ENCODE measurements around the gene NEK3. TPM values are rescaled to one million over a fixed set of nuclear protein-coding genes. Genes with fewer than 3 reads are reported as not detected.
A peak's percentile ranks its signal among the peaks of the same experiment; 100 is the strongest.
"Not testable (repeated sequence)": the region's sequence is repeated elsewhere in the genome, so short reads cannot be mapped to it uniquely, and the experiment has no call there.

Gene NEK3
- polyA plus RNA-seq, 3 donors = 5.7 to 13.7 (median 6.1) TPM

DNA sequence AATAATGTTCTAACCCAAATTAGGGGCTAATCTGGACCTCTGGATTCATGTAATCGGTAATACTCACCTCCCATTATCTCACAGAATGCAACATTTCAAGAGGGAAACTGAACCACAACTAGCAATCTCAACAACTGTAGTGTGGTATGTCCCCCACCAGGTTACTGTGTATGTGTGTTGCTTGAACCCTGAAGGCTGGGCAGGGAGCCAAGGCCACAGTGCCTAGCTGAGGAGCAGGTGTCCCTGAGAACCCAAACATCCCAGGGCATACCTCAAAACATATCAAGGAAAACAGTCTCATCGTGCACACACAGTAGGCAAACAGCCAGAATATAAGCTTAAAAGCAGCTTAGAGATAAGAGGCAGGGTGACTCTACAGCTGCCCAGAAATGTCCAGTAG is 20.5 kb upstream of the NEK3 start:
- WGBS (ENCODE audit: insufficient coverage) = no CpG with 5 or more reads among the region's 2 CpGs
- Histone ChIP-seq H4K20me1 (ENCODE audit: insufficient read depth, low read length) (no peaks in the 10 kb centered on the region), H3K36me3 (replicated peaks in 1 of 2; ENCODE audit: control insufficient read depth in 1 of 2, insufficient read depth in 2 of 2, low read length in 2 of 2) (peaks cover 19 to 58% of the 10 kb centered on the region in 2 donors), H3K4me3 (replicated peaks in 1 of 3; ENCODE audit: low read depth in 2 of 3, low read length in 3 of 3) (no peak overlapping the region), H3K4me2 (replicated peaks; ENCODE audit: extremely low read depth, low read length, poor library complexity, severe bottlenecking) (no peak overlapping the region), H3K79me2 (ENCODE audit: insufficient read depth, low read length) (no peaks in the 10 kb centered on the region), H3K4me1 (ENCODE audit: control insufficient read depth in 1 of 2, insufficient read depth in 2 of 2, low read length in 2 of 2) (no peaks in the 10 kb centered on the region), H2AFZ (ENCODE audit: insufficient read depth, low read depth, low read length, poor library complexity, severe bottlenecking) (no peak overlapping the region), H3K9me3 (replicated peaks in 1 of 2; ENCODE audit: control insufficient read depth in 1 of 2, insufficient read depth in 1 of 2, low read length in 2 of 2) (no peaks in the 10 kb centered on the region), H3K9ac (ENCODE audit: insufficient read depth, low read length, poor library complexity, severe bottlenecking) (no peak overlapping the region), H3K27ac (ENCODE audit: low read depth in 1 of 2, low read length in 2 of 2) (no peak overlapping the region), H3K27me3 (ENCODE audit: control insufficient read depth in 2 of 2, insufficient read depth in 2 of 2, low read length in 2 of 2) (no peaks in the 10 kb centered on the region)
- H3K27me3 Mint-ChIP-seq (ENCODE audit: low read depth in 3 of 3) = peaks cover 0 to 2% (median 1%) of the 10 kb centered on the region in 3 donors
- H3K27ac Mint-ChIP-seq = no peak overlapping the region
- no peaks in the 10 kb centered on the region for H3K9me3 Mint-ChIP-seq
- DNase-seq = no peak
- intact Hi-C loops (cut with micrococcal nuclease) = no loop called here
- peaks cover 1% of the 10 kb centered on the region for H3K4me1 Mint-ChIP-seq
- no peak overlapping the region for H3K4me3 Mint-ChIP-seq
- H3K36me3 Mint-ChIP-seq = peaks cover 45 to 49% of the 10 kb centered on the region in 2 donors
- TF ChIP-seq, protein P1, sequence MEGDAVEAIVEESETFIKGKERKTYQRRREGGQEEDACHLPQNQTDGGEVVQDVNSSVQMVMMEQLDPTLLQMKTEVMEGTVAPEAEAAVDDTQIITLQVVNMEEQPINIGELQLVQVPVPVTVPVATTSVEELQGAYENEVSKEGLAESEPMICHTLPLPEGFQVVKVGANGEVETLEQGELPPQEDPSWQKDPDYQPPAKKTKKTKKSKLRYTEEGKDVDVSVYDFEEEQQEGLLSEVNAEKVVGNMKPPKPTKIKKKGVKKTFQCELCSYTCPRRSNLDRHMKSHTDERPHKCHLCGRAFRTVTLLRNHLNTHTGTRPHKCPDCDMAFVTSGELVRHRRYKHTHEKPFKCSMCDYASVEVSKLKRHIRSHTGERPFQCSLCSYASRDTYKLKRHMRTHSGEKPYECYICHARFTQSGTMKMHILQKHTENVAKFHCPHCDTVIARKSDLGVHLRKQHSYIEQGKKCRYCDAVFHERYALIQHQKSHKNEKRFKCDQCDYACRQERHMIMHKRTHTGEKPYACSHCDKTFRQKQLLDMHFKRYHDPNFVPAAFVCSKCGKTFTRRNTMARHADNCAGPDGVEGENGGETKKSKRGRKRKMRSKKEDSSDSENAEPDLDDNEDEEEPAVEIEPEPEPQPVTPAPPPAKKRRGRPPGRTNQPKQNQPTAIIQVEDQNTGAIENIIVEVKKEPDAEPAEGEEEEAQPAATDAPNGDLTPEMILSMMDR (IDR thresholded peaks at IDR 0.05) = no peak

DNA sequence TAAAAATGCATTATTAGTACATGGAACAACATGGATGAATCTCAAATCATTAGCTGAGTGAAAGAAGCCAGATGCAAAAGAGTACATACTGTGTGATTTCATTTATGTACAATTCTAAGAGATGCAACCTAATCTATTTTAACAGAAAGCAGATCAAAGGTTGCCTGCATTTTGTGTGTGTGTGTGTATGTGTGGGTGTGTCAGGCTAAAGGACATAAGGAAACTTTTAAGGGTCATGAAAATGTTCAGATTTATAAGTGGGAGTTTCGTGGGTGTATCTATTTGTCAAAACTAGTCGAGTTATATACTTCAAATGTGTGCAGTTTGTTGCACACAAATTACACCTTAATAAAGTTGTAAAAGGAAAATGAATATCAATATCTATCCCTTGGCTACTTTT is 17.9 kb upstream of the NEK3 start:
- Histone ChIP-seq H4K20me1 (ENCODE audit: insufficient read depth, low read length) (no peaks in the 10 kb centered on the region), H3K79me2 (ENCODE audit: insufficient read depth, low read length) (no peaks in the 10 kb centered on the region), H3K4me2 (replicated peaks; ENCODE audit: extremely low read depth, low read length, poor library complexity, severe bottlenecking) (no peak overlapping the region), H3K9ac (ENCODE audit: insufficient read depth, low read length, poor library complexity, severe bottlenecking) (no peak overlapping the region), H3K4me1 (ENCODE audit: control insufficient read depth in 1 of 2, insufficient read depth in 2 of 2, low read length in 2 of 2) (peaks cover 4 to 12% of the 10 kb centered on the region in 2 donors), H3K27me3 (ENCODE audit: control insufficient read depth in 2 of 2, insufficient read depth in 2 of 2, low read length in 2 of 2) (no peaks in the 10 kb centered on the region), H3K36me3 (replicated peaks in 1 of 2; ENCODE audit: control insufficient read depth in 1 of 2, insufficient read depth in 2 of 2, low read length in 2 of 2) (peaks cover 24 to 41% of the 10 kb centered on the region in 2 donors), H3K27ac (ENCODE audit: low read depth in 1 of 2, low read length in 2 of 2) (no peak overlapping the region), H3K4me3 (replicated peaks in 1 of 3; ENCODE audit: low read depth in 2 of 3, low read length in 3 of 3) (no peak overlapping the region), H3K9me3 (replicated peaks in 1 of 2; ENCODE audit: control insufficient read depth in 1 of 2, insufficient read depth in 1 of 2, low read length in 2 of 2) (no peaks in the 10 kb centered on the region), H2AFZ (ENCODE audit: insufficient read depth, low read depth, low read length, poor library complexity, severe bottlenecking) (no peak overlapping the region)
- no peak overlapping the region for H3K4me3 Mint-ChIP-seq
- TF ChIP-seq, protein P1 (IDR thresholded peaks at IDR 0.05) = no peak
- H3K27ac Mint-ChIP-seq = no peak overlapping the region
- H3K36me3 Mint-ChIP-seq = peaks cover 31 to 34% of the 10 kb centered on the region in 2 donors
- peaks cover 0 to 1% (median 0%) of the 10 kb centered on the region in 3 donors for H3K27me3 Mint-ChIP-seq (ENCODE audit: low read depth in 3 of 3)
- WGBS (ENCODE audit: insufficient coverage) = no CpG with 5 or more reads among the region's 2 CpGs
- H3K4me1 Mint-ChIP-seq = peaks cover 11% of the 10 kb centered on the region
- H3K9me3 Mint-ChIP-seq = no peaks in the 10 kb centered on the region
- no peak for DNase-seq
- intact Hi-C loops (cut with micrococcal nuclease) = no loop called here

DNA sequence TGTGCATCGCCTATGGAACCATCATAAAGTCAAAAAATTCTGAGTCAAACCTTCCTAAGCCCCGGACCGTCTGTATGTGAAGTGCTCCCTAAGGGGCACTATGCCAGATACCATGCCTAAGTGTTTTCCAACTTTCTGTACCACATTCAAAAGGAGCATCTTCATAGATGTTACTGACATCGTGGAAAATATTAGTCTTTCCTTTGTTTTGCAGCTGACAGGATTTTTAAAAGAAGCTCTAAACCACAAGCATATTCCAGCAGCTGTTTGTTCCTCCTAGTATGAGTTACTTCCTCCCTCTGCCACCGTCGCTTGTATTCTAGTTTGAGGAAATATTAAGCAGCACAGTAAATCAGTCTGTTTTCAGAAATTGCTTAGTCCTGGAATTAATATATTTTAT is 14.6 kb upstream of the NEK3 start:
- H3K27me3 ChIP-seq (ENCODE audit: control insufficient read depth in 2 of 2, insufficient read depth in 2 of 2, low read length in 2 of 2); H3K4me1 Mint-ChIP-seq; H3K9ac ChIP-seq (ENCODE audit: insufficient read depth, low read length, poor library complexity, severe bottlenecking); H3K9me3 Mint-ChIP-seq; H3K79me2 ChIP-seq (ENCODE audit: insufficient read depth, low read length); H4K20me1 ChIP-seq (ENCODE audit: insufficient read depth, low read length); H3K9me3 ChIP-seq (replicated peaks in 1 of 2; ENCODE audit: control insufficient read depth in 1 of 2, insufficient read depth in 1 of 2, low read length in 2 of 2); H3K27ac ChIP-seq (ENCODE audit: low read depth in 1 of 2, low read length in 2 of 2); H3K27me3 Mint-ChIP-seq (ENCODE audit: low read depth in 3 of 3); intact Hi-C loops (cut with micrococcal nuclease); H2AFZ ChIP-seq (ENCODE audit: insufficient read depth, low read depth, low read length, poor library complexity, severe bottlenecking): not testable (repeated sequence)
- Mint-ChIP-seq H3K27ac (peak overlapping the region in 1 of 7 donors; percentile 62), H3K36me3 (peaks cover 28 to 29% of the 10 kb centered on the region in 2 donors), H3K4me3 (peak overlapping the region in 1 of 2 donors; percentile 64)
- H3K4me1 ChIP-seq (ENCODE audit: control insufficient read depth in 1 of 2, insufficient read depth in 2 of 2, low read length in 2 of 2) = peaks cover 4 to 12% of the 10 kb centered on the region in 2 donors
- H3K4me2 ChIP-seq (replicated peaks; ENCODE audit: extremely low read depth, low read length, poor library complexity, severe bottlenecking) = peak overlapping the region; percentile 41
- peak in 2 of 3 donors; percentile 7 to 22 for DNase-seq
- H3K36me3 ChIP-seq (replicated peaks in 1 of 2; ENCODE audit: control insufficient read depth in 1 of 2, insufficient read depth in 2 of 2, low read length in 2 of 2) = peaks cover 16 to 59% of the 10 kb centered on the region in 2 donors
- 30% methylated on average over 3 of the region's 6 CpGs for WGBS (ENCODE audit: insufficient coverage)
- H3K4me3 ChIP-seq (replicated peaks in 1 of 3; ENCODE audit: low read depth in 2 of 3, low read length in 3 of 3) = peak overlapping the region in 1 of 3 experiments; percentile 10

Data from CD14-positive monocyte (primary cell).